Stimulated activated CD8-positive, alpha-beta memory T cell treated with anti-CD3 and anti-CD28 coated beads, Interleukin-4, amount 100 ng/mL, for 48 hours (primary cell): ENCODE measurements around the gene CD47.

Experiments used
- DNase-seq: peaks from one replicate; pipeline ENCODE4 v3.0.0-alpha.2; 2020

The CD47 gene

DNA sequence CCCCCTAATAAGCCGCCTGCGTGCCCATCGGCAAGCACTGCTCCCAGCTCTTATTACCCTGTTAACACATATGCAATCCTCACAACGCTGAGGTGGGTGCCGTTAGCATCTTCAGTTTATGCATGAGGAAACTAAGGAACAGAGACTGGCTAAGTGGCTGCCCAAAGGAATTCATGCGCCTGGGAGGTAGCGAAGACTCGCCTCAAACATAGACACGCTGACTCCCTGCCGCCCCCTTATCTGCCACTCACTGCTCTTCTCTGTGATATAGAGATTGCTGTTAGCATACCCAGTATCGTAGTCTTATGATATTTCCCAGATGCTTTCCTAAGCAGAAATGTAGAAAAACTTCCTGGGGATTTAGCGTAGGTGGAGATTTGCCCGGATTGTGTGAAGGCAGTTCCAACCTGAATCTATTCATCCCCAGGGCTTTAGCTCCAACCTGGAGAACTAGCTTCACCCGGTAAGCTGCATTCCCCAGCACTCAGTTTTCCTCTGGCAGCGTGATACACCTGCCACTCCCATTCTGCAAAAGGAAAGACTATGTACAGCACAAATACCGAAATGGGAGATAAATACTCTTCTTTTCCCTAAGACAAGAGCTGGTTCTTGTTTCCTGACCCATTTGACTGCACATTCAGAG, 23.7 kb upstream of the CD47 start:
- no peak for DNase-seq

DNA sequence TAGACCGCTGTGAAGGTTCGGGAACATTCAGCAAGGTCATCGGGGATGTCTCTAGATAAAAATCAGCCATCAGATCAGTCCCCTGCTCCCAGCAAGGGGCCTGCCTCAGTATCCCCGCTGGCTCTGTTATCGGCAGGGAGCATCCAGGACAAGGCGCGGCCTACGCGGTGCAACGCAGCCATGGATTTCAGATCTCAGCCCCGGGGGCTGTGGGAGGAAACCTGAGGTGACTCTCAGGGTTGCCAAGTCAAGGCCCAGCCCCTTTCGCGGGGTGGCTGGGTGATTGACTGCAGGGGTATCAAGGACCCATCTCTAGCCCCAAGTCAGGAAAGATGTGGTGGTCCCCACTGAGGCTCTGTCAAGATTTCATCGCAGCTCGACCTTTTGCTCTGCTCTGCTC, 23.1 kb upstream of the CD47 start:
- no peak for DNase-seq

DNA sequence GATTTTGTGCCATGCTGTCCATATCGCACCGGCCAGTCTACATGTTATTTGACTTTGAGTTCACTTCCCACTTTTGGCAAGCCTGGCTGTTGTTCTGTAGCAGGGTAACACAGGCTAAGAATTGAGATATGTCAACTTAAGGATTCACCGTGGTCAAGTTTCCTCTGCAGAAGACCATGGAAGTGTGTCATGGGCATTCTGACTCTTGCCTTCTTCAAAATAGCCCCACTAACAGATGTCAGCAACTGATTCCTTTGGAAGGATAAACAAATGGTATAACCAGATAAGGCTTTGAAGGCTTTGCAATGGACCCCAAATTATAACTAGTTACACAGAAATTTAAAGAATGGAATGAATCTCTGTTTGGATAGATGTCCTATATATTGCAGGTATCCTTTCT, 20.1 kb upstream of the CD47 start:
- no peak for DNase-seq

DNA sequence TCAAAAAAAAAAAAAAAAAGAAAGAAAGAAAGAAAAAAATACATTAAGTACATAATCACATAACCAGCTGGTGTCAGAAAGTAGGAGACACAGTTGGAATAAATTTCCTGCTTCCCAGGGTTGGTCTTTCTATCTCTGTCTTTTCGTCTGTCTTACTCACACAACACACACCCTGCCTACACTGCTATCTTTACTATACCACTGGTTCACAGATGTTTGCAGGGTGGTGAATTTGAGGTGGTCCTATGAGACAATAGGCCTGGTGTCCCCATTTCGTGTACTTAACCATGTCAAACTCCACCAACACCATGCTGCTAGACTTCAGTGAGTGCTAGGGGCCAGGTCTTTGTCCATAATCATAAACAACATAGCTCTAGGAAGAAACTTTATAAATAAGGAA, 17.6 kb upstream of the CD47 start:
- no peak for DNase-seq

DNA sequence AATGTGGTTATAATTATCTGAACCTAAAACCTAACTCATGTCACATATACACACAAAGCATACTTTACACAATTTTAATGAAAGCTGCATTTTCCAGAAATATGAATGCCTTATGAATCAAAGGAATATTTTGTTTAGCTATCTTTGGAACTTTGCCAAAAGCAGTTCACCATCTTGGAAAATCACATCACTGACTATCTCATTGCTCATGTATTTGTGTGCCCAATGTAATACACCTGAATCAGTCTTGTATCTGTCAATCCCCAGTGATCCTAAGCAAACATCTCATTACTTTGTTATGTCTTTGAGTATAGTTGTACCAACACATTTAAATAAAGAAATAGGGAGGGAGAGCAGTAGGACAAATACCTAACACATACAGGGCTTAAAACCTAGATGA, 15.6 kb upstream of the CD47 start:
- DNase-seq, result no peak

DNA sequence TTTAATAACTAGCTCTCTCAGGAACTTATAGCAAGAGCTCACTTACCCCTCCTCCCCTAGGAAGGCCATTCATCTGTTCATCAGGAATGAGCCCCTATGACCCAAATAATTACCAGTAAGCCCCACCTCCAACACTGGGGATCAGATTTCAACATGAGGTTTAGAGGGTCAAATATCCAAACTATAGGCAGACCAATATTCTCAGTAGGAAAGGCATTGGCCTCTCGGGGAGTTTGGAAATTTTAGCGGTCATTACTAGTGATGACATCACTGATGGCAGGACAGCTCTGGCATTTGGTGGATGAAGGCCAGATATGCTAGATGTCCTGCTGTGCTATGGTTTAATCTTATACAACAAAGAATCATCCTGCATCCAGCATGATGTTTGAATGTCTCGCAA, 15.2 kb upstream of the CD47 start:
- DNase-seq, result no peak

DNA sequence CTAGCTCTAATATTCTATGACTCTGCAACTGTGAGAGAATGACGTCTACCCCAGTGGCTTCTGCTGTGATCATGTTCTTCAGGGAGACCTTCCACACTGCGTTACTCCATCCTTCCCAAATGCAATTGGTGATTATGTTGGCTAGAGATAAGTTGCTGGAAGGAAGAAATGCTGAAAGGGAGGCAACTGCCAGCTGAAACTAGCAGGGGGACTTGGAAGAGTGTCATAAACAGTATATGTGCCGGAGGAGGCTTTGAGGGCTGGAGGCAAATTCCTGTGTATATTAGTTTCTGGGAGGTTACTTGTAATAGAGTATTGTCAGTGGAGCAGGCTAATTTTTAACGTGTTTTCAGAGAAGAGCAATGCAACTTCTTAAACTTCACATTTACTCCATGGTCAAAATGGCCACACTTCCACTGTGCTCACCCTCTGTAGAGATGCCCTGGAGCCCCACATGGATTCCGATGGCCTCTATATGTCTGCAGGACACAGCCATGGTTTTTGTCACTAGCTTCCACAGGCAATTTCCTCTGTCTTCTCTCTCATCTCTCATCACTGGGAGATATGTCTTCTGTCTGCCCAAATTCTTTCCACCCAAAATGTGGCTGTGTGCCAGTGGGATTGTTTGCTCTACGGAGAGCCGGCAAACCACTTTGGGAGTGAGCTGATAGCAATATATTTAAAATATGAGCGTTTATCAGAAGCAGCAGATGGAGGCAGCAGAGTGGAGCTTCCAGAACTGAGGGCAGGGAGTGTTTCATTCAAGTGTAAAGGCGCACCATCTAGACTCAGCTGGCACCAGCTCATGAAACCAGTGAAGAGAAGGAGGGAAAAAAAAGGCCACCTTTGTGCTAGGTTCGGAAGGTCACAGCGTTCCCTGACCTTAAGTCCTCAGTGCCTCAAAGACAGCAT, 13.3 kb upstream of the CD47 start:
- no peak for DNase-seq

DNA sequence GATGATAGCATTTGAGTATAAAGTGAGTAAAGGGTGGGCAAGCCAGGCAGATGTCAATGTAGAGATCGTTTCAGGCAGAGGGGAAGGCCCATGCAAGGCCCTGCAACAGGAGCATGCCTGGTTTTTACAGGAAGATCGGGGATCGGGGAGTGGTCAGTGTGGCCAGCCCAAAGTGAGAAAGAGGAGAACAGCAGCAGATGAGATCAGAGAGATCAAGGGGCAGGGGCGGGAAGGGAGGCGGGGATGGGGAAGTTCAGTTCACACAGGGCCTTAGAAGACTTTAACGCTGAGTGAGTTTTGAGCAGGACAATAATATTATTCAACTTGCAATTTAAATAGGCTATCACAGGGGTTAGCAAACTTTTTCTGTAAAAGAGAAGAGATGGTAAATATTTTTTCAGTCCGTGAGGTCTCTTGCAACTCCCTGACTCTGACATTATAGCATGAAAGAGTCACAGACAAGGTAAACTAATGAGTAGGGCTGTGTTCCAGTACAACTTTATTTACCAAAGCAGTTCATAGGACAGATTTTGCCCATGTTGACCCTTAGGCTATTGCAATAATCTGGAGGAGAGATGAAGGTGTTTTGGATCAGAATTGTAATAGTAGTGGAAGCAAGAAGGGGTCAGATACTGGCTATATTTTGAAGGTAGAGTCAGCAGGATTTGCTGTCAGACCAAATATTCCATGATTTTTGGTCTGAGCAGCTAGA, 12.4 kb upstream of the CD47 start:
- no peak for DNase-seq

DNA sequence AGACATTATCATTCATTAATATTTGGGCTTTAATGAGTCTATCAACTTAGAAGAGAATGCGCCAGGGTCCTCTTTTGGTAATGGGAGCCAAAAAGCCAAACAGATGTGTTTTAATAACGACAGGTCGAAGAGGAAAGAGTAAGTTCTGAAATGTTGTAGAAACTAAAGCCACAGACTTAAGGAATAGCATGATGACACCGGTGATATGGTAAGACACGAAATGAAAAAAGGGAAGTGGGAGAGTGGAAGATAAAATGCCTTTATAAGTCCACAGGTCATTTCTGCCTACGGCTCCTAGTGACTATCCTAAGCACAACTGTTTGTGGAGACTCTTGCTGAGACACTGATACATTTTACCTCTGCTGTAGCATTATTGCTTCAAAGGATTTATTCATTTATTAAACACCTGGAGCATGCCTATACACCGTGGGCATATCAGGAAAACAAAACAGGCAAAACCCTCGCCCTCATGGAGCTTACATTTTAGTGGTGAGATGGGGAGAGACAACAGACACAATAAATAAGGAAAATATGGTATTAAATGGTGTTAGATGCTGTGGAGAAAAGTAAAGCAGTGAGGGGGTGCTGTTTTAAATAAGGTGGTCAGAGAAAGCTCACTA, 11.7 kb upstream of the CD47 start:
- no peak for DNase-seq

DNA sequence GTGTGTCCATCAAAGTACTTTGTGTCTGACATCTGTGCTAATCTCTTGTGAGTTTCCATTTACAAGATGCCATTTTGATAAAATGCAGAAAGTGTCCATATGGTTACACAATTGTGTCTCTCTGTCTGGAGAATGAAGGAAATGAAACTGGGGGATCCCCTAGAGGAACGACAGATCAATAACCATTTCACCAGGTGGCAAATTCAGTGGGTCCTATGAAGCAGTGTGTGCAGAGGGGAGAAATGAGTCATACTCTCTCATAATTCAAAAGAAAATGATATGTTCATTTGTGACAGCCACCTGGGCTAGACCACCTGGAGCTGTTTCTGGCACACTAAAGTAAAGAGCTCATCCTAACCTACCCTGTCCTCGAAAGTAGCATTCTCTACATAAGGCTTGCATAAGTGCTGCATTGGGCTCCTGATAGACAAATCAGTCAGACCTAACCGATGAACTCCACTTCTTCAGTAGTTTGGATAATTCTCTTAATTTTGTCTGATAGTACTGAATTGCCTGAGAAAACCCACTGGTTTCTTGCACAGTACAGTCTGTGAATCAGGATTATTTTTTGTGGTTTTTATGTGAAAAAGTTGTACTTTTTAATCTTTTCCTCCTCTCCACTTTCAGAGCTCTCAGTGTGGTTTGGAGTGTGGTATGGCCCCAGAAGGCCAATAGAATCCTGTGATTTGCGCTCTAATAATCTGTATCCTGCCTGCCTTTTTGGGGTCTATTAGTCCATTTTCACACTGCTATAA, 10.3 kb upstream of the CD47 start:
- peak; percentile 46 for DNase-seq

DNA sequence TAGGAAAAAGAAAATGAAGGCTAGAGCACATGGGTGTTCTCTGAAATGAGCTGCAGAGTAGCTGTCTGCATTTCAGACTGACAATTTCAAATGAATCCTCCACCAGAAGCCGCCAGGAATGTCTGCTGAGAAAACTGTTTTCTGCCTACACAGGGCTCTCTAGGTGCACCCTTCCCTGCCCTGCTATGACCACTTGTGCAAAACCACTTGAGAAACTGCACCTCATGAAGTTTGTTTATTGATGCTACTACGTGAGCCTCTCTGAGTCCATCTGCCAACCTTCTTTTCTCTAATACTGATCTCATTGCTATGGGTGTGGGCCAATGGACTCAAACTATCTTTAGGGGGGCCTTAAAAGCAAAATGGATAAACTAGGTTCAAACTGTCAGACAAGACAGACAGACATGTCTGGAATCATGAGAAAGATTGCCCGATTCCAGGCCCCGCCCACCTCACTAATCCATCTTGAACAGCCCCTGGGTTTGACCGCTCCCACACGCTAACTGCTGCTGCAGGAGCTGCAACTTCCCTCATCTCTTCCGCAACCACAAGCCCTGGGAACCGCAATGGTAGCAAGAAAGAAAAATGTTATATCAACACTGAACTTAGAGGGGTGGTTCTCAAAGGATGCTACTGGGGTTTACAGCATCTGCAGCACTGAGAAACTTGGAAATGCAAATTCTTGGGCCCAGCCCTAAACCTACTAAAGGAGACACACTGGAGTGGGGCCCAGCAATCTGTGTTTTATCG, 9.0 kb upstream of the CD47 start:
- peak; percentile 63 for DNase-seq

DNA sequence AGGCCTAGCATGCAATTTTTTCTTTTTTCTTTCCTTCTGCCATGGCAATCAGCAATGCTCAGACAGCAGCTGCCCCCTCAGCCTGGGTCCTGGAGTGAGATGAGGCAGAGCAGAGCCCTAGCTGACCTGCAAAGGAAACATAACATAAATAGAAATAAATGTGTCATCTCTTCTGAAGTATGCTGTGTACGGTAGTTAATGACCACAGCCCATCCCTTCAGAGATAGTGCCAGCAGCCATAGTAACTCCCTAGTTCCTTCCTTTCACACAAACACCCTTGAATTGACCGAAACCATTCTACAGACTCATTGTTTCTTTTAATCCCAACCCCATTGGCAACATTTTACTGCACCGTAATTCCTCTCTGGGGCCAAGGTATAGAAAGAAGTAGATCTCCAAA, 8.4 kb upstream of the CD47 start:
- no peak for DNase-seq

DNA sequence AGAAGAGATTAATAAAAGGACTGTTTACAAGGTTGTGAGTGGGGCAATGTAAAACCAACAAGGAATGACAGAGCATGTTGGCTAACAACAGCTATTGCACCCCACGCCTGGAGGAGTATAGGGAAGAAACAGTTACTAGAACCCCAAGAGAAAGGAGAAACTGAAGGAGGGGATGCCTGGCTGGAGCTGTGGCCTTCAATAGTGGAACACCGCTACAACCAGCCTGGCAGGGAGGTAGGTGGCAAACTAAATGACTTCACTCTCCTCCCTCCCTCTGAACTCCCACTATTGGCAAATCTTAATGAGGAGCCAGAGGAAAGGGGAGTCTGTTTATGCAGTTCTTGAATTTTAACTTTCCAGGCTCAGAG, 7.2 kb upstream of the CD47 start:
- DNase-seq, result no peak

DNA sequence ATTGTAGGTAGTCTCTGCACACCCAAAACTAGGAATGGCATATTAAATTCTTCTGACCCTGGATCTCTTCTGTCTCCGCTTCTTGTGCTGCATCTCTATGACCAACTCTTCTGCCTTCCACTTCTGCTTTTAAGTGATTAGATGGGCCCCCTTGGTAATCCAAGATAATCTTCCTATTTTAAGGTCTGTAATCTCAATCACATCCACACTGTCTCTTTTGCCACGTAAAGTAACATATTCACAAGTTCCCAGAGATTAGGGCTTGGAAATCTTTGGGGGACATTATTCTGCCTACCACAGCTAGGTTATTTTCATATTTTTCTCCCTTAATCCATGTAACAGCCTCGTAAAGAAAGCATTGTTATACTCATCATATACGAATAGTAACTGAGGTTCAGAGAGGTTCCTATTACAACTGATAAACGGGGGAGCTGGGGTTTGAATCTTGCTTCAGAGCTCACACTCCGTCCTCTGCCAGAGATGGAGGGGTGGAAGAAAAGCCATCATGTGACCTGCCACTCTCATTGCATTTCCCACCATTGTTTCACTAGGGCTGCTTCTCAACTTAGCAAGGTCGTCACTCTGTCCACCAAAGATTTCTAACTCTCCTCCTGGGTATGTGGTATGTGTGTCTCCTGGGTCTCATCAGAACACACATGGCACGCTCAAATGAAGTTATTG, 6.6 kb upstream of the CD47 start:
- DNase-seq, result no peak

DNA sequence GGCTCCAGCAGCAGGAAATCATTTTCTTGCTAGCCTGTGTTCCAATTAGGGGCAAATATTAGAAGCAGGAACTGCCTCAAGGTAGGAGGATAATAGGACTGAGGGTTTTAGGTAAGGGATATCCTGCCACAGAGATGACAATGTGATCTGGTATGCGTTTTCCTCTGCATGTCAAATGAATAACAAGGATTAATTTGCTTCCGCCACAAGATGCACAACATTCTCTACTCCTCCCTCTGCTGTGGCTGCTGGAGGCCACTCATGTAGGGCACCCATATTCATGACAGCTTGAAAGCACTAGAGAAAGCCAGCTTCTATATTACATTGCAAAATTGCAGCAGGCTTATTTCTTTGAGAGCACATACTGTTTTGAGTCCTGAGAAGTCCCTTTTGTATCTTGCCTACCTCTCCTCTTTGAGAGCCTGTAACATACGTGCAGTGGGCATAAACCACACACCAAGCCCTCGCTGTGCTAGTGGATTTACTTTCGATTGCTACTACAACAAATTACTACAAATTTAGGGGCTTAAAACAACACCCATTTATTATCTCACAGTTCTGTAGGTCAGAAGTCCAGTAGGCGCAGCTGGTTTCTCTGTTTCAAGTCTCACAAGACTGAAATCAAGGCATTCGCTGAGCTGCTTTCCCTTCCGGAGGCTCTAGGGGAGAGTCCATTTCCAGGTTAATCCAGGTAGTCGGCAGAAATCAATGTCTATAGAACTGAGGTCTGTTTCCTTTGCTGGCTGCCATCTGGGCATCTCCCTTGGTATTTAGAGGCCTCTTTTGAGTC, 5.9 kb upstream of the CD47 start:
- DNase-seq, result no peak

DNA sequence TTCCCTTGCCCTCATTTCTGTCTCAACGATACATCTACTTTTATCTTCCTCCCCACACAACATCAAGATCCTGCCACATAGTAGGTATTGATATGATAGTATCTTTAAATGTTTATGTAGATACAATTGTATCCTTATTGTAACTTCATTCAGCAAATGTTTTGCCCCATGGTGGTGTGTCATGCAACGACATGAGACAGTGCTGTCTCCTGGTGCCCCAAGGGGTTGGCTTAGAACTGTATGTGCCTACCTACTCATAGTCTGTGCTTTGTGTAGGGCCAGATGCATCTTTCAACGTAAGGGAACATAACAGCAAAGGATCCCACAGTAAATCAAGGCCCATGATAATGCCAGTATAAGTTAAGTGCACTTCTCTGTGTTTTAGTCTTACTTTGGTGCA, 2.8 kb upstream of the CD47 start:
- DNase-seq, result no peak

DNA sequence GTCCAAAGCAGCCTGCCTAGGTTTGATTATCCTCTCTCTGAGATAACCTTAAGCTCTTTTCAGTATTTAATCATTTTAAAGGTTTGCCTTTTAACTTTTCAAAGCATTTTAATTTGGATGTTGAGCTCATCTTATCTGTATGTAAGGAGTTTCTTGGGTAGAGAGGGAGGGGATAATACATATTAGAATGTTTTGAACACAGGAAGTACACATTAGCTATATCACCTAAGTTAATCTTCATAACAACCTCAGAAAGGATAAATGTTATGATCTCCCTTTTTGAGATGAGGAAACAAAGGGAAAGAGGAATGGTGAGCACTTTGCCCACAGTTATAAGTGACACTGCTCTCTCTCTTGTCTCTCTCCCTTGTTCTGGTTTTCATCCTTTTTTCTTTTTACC, 2.2 kb upstream of the CD47 start:
- DNase-seq, result no peak

DNA sequence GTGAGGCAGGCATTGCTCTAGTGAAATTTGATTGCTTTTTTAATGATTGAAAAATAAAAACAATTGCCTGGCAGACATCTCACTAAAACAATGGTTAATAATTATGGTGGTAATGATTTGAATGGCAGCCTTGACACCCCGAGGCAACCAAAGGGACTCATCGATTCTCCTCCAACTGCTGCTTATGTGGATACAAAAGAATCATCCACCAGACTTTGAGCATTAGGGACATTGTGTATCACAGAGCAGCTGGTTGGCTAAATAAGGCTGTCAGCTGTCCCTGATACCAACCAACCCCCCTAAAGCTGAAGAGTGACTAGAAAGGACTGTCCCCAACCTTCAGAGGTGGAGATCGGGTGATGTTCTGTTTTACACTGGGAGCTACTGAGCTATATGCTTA, 1.7 kb upstream of the CD47 start:
- DNase-seq, result no peak

DNA sequence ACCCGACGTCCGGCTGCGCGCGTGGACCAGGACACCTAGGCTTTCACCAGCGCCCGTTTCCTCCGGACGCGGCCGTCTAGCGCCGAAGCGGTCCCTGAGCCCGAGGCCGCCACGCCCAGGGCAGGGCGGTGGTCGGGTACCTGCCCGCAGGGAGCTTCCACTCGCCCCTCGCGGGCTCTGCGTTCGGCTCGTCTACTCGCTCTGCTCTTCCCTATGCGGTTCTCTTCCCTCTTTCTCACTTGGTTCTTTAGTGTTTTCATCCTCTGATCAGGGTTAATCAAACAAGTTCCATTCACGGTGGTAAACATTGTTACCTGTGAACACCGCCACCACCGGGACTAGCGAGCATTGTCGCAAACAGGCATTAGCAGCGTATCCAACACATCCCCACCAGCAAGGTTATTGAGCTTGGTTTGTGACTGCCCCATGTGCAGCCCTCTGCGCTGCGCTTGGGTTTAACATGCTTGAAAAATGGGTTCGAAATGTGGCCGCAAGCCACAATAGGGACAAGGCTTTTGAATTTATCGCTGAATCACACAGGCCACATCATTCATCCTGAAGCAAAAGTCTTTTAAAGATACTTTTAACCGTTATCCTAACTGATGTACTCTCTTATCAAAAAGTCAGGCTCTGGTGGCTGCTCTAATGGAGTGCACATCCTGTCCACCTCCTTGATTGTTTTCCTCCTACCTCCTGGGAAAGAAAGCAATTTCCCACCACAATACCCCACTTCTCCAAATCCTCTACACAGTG, 843 bp upstream of the CD47 start:
- peak; percentile 56 for DNase-seq
